ENCODE measurements around the gene RAP1GDS1. TPM values are rescaled to one million over a fixed set of nuclear protein-coding genes. Genes with fewer than 3 reads are reported as not detected.
A peak's percentile ranks its signal among the peaks of the same experiment; 100 is the strongest.

RAP1GDS1 gene
- total and polyA plus RNA-seq, 2 of the 4 experiments (the other 2 are of a cell fraction) = 29.0 to 85.1 TPM

DNA sequence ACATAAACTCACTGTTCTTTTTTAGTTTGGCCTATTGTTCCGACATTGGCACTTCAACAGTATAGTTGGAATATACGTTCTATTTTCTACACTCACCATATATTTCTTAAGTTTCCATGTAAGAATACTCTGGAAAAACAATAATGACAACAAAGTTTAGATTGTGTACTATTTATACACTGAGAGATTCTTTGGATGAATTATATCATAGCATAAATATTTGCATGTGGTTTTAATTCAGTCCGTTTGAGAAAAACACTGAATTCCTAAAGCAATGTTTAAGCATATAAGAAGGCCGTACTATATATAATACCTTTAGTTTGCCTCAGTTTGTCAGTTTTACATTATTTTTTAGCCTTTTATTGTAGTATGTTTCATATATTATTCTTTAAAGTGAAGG lies 82.4 kb downstream of the RAP1GDS1 start:
- H3K9me1 ChIP-seq (ENCODE audit: insufficient read depth, low read length) = no peaks in the 10 kb centered on the region; the same call in none of the 2 replicates
- no peak overlapping the region for H3K23ac ChIP-seq (ENCODE audit: low read depth, low read length)
- H4K5ac ChIP-seq (ENCODE audit: low read depth, low read length) = no peak overlapping the region
- 0 out of 2 replicates have a peak, but pooled peaks cover 2% of the 10 kb centered on the region for H3K4me1 ChIP-seq (ENCODE audit: control insufficient read depth, insufficient read depth, low read length)
- peaks cover 7 to 14% of the 10 kb centered on the region in 2 experiments; a peak in 3 of 4 replicates for H3K79me1 ChIP-seq (ENCODE audit: low read depth in 1 of 2, low read length in 2 of 2)
- no peak overlapping the region for H3K56ac ChIP-seq (ENCODE audit: extremely low read depth, insufficient read depth, low read length)
- ChIA-PET CTCF (no interaction called here), POLR2A (ENCODE audit: unreplicated experiment) (no interaction called here)
- H3K27ac ChIP-seq (ENCODE audit: insufficient read depth, low read length) = no peak overlapping the region
- DNase-seq (no peak), ATAC-seq (ENCODE audit: low read depth) (peak; percentile 42)
- H3K9ac ChIP-seq (ENCODE audit: low read depth, low read length) = no peak overlapping the region
- intact Hi-C loops (cut with micrococcal nuclease) (no loop called here), dilution Hi-C loops (cut with HindIII; ENCODE audit: low sequenced_read_pairs, unreplicated experiment) (no loop called here), in situ Hi-C loops (cut with MboI; ENCODE audit: low sequenced_read_pairs) (no loop called here)
- no peak overlapping the region for H3K4me2 ChIP-seq (ENCODE audit: low read depth, low read length)
- no peak overlapping the region for H2AK9ac ChIP-seq (replicated peaks; ENCODE audit: low read depth, low read length, poor library complexity)
- no peak overlapping the region for H2AFZ ChIP-seq (replicated peaks; ENCODE audit: low read length, poor library complexity)
- no TSS peak for BruUV-seq (replicated peaks)
- no peak overlapping the region for H2BK120ac ChIP-seq (ENCODE audit: low read depth, low read length)
- no peak overlapping the region for H3K14ac ChIP-seq (replicated peaks; ENCODE audit: low read depth, low read length)
- H2BK5ac ChIP-seq (ENCODE audit: low read depth, low read length, poor library complexity, severe bottlenecking) = no peak overlapping the region
- no peak overlapping the region for H4K8ac ChIP-seq (ENCODE audit: low read depth in 2 of 2, low read length in 2 of 2)
- no peaks in the 10 kb centered on the region for H3K27me3 ChIP-seq (ENCODE audit: control insufficient read depth, insufficient read depth, low read length)
- TF ChIP-seq MAZ (IDR thresholded peaks at IDR 0.05; ENCODE audit: borderline replicate concordance, low read depth, low read length) (no peak), CEBPB (IDR thresholded peaks at IDR 0.05; ENCODE audit: low read depth, low read length) (no peak), FOS (IDR thresholded peaks at IDR 0.05; ENCODE audit: low read depth, low read length) (no peak), MXI1 (IDR thresholded peaks at IDR 0.05; ENCODE audit: borderline replicate concordance, low read depth, low read length) (no peak), MAFK (IDR thresholded peaks at IDR 0.05; ENCODE audit: low read depth, low read length) (no peak), CHD1 (IDR thresholded peaks at IDR 0.05; ENCODE audit: low read depth, low read length) (no peak), RFX5 (IDR thresholded peaks at IDR 0.05; ENCODE audit: low read depth, low read length) (no peak), SMC3 (IDR thresholded peaks at IDR 0.05; ENCODE audit: low read depth, low read length) (no peak), ELK1 (IDR thresholded peaks at IDR 0.05; ENCODE audit: borderline replicate concordance, low read depth, low read length) (no peak), BHLHE40 (IDR thresholded peaks at IDR 0.05; ENCODE audit: low read depth, low read length) (no peak), RCOR1 (IDR thresholded peaks at IDR 0.05; ENCODE audit: insufficient replicate concordance, low read length) (no peak)
- TF ChIP-seq, protein P1, sequence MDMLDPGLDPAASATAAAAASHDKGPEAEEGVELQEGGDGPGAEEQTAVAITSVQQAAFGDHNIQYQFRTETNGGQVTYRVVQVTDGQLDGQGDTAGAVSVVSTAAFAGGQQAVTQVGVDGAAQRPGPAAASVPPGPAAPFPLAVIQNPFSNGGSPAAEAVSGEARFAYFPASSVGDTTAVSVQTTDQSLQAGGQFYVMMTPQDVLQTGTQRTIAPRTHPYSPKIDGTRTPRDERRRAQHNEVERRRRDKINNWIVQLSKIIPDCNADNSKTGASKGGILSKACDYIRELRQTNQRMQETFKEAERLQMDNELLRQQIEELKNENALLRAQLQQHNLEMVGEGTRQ (IDR thresholded peaks at IDR 0.05; ENCODE audit: low read depth, low read length) = no peak
- no peak overlapping the region for H3K4ac ChIP-seq (ENCODE audit: low read depth, low read length)
- no peak overlapping the region for H2BK20ac ChIP-seq (ENCODE audit: low read depth, low read length)
- H3K36me3 ChIP-seq (ENCODE audit: control insufficient read depth, insufficient read depth, low read length) = peaks cover 5% of the 10 kb centered on the region
- H2AK5ac ChIP-seq (ENCODE audit: low read depth, low read length) = no peak overlapping the region
- H4K20me1 ChIP-seq (ENCODE audit: insufficient read depth, low read length) = no peaks in the 10 kb centered on the region; the same call in 1 of the 2 replicates
- H3K9me3 ChIP-seq (ENCODE audit: control insufficient read depth, insufficient read depth, low read length) = no peaks in the 10 kb centered on the region
- H3K18ac ChIP-seq (ENCODE audit: low read depth, low read length) = no peak overlapping the region
- WGBS, 2 experiments (ENCODE audit: extremely low coverage in 2 of 2, insufficient read length in 1 of 2) = no CpG with 5 or more reads among the region's 4 CpGs
- H3K4me3 ChIP-seq (ENCODE audit: insufficient read depth, low read depth, low read length) = no peak overlapping the region
- H2BK15ac ChIP-seq (ENCODE audit: low read depth, low read length) = no peak overlapping the region
- H4K91ac ChIP-seq (ENCODE audit: insufficient read depth, low read depth, low read length) = no peak overlapping the region

Measured in IMR-90 (cell line).